HG03025 (cell line): ENCODE measurements around the gene ARHGAP19.

Source experiments
- ATAC-seq: cut with Tn5 transposase; IDR thresholded peaks from one replicate; pipeline ENCODE4 v1.9.1; 2021; ENCODE audit warnings: mild to moderate bottlenecking, moderate library complexity; ENCODE audit not compliant: unreplicated experiment, low FRiP score

ARHGAP19 gene, protein sequence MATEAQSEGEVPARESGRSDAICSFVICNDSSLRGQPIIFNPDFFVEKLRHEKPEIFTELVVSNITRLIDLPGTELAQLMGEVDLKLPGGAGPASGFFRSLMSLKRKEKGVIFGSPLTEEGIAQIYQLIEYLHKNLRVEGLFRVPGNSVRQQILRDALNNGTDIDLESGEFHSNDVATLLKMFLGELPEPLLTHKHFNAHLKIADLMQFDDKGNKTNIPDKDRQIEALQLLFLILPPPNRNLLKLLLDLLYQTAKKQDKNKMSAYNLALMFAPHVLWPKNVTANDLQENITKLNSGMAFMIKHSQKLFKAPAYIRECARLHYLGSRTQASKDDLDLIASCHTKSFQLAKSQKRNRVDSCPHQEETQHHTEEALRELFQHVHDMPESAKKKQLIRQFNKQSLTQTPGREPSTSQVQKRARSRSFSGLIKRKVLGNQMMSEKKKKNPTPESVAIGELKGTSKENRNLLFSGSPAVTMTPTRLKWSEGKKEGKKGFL

DNA sequence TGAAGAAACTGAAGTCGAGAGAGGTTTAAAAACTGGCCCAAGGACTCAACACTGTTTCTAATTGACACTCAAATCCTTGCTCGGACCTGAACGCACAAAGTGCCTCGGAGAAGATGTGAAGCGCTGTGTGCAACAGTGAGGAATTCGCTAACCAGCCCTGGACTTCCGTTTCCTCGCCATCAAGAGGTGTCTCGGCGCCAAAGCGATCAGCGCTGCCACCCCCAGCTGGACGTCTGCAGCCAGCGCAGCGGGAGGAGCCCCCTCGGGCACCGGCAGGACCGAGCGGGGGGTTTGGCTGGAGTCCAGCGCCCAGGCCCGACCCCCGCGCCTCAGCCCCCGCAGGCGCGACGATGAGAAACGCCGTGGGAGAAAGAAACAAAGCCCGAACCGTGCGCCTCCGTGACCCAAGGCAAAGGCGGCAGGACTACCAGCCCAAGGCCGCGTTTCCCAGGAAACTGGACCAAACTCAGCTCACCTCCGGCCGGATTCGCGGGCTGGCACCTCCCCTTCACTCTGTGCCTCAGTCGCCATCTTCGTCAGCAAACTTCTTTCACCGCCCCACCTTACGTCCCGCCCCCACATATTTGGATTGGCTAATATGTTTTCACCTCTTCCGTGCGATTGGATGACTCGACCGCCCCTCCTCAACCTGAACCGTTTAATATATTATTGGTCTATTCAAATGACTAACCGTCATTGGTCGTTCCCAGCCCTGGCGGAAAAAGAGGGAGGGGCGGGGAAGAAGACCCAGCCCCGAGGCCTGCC lies at the start of gene ARHGAP19:
ARHGAP19 (minus strand) TSS at position 541 of the 765 bp plus-strand sequence; CDS start at position 531, 10 bp downstream.
- peak; percentile 95 for ATAC-seq

DNA sequence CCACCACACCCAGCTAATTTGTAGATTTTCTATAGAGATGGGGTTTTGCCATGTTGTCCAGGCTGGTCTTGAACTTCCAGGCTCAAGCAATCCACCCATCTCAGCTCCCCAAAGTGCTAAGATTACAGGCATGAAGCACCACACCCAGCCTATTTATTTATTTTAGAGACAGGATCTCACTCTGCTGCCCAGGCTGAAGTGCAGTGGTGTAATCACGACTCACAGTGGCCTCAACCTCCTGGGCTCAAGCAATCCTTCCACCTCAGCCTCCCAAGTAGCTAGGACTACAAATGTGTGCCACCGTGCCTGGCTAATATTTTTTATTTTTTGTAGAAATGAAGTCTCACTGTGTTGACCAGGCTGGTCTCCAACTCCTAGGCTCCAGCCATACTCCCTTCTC lies 49.0 kb upstream of the ARHGAP19 start:
- ATAC-seq, result no peak

DNA sequence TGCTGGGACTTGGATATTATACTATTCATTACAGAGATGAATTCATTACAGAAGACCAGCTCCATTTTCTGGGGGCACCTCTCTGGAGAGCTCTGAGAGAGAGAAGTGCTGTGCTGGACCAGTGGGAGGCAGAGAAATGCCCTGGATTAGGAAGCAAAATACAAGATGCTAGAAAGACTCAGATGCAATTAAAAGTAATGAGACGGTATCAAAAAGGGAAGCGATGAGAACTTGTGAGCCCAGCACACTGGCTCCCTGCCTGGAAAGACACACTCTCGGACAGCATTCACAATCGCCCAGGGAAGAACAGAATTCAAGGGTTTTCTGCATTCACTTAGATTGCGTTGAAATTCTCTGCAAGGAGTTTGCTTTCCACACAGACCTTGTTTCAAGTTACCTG lies 45.6 kb upstream of the ARHGAP19 start:
- no peak for ATAC-seq

DNA sequence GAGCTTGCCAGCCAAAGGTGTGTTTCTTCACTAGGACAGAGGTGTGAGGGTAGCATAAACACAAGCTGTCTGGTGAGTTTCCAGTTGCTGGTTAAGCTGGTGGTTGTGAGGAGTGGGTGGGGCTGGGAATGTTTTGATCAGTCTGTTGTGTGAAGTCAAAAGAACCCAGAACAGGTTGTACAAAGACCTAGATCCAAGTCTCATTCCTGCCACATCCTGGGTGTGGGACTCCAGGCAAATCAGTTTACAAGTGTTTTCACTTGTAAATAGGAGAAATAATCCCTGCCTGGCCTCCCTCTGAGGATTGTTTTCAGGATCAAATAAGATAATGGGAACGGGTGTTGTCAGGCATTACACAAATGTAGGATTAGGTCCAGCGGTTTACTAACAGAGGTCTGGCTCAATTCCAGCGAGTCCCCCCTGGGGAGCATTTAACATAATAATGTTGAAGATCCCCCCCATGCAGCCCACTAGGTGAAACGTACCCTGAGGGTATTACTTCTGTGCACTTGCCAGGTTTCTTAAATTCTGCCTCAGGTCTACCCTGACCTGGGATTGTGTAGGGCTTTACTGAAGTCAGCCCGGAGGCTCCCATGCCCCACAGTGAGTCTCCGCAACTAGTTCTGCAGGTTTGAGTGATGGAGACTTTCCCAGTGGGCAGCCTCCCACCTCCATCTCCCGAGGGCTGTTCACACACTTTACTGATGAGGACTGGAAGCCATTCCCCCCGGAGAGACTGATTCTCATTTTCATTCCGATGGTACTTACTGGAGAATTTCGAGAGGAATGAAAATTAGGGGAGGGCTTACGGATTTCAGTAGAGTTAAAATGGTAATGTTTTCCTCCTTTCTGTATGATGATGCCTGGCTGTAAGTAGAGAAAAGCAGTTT lies 44.8 kb upstream of the ARHGAP19 start:
- no peak for ATAC-seq

DNA sequence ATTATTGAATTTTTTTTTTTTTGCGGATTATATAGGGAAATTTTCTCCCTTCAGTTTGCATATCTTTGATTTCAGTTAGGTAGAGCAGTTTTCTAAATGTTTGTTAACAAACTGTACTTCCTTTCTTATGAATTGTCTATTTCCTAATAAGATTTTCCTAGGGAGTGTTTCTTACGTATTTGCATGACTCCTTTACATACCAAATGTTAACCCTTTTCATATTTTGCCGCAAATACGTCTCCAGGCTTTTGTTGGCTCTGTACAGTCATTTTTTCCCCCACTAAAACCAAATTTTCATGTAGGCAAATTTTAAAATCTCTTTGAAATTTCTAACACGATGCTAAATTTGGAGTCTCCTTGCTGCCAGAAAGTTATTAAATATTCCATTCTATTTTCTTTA lies 44.0 kb upstream of the ARHGAP19 start:
- no peak for ATAC-seq

DNA sequence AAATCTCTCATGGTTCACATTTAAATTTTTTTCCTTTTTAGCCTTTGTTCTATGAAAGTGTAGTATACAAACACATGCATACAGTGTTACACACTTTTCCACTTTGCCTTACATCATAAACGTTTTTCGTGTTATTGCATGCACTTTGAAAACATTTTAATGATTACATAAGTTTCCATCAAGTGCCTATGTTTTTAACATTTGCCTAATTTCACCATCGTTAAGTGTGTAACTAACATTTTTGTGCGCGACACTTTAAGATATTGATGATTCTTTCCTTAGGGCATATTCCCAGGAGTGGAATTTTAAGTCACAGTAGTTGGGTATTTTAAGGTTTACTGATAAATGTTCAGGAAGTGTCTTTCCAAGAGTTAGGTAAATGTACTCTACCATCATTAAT lies 43.6 kb upstream of the ARHGAP19 start:
- no peak for ATAC-seq

DNA sequence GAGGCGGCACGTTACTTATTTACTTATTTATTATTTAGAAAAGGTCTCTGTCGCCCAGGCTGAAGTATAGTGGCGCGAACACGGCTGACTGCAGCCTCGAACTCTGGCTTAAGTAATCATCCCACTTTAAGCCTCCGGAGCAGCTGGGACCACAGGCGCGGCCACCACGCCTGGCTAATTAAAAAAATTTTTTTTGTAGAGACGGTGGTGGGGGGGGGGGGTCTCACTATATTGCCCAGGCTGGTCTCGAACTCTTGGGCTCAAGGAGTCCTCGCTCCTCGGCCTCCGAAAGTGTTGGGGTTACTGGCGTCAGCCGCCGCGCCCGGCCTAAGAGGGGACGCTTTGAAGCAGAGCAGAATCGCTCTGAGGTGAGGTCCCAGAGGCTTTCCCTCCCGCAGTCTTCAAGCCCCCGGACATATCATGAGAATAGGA lies 42.8 kb upstream of the ARHGAP19 start:
- ATAC-seq, result no peak

DNA sequence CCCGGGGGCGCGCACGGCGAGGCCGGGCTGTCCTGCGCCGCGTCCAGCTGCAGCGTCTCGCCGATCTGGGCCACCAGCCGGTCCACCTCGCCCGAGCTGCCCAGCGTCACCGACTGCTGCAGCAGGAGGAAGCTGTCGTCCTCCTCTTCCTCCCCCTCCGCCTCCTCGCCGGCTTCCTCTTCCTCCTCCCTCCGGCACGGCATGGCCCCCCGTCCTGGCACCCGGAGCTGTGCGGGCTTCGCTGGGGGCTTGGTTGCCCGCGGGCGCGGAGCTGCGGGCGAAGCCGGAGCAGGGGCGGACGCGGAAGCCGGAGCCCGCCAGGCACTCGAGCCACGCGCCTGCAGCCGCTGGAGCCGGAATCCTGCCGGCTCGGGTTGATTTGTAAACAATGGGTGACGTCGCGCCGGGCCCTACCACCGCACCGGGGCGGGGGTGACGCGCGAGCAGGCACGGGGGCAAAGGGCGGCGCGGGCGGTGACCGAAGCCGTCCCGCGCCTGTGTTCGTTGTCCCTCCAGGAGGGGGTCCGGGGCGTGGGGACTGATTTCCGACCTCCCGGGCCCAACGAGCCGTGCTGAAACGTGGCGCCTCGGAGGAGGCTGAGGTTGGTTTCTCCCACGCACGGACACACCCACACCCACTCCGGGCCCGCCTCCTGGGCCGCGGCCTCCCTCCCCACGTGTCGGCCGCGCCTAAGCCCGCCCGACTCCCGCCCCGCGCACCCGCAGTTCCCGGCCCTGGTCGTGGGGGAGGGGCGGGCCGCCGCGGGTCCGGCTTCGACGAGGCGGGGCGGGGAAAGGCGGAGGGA lies 42.1 kb upstream of the ARHGAP19 start, which contains the start of gene FRAT2:
FRAT2 (minus strand) TSS at position 360 of the 806 bp plus-strand sequence; CDS start at position 203, 157 bp downstream.
- ATAC-seq, result peak; percentile 80

DNA sequence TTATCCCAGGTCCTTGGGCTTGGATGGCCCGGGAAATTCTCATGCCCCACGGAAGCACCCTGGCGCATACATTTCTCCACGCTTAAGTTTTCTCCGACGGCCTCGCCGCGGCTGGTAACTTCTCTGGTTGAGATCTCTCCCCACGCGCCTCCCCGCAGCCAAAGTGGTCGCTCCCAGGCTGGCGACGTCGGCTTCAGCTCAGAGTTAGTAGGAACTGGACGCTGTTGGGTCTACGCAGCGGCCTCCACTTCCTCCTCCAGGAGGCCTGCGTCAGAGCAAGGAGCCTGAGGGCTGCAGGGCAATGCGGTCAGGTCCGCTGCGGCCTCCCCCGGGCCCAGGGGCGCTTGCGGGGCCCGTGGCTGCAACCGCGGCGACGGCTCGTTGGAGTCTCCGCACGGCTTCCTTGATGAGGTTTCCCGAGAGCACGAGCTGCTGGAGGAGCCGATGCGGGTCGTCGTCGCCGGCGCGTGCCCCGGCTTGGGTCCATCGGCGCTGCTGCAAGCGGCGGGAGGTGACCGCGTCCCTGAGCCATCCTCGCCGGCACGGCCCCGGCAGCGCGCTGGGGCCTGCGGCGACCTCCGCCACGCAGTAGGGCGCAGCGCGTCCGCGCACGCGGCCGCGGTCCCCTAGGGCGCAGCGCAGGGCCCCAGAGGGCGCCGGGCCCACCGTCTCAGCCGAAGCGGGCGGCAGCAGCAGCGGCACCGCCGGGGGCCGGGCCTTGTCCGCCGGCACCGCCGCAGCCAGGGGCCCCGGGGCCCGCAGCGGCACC lies 41.3 kb upstream of the ARHGAP19 start:
- peak; percentile 22 for ATAC-seq

DNA sequence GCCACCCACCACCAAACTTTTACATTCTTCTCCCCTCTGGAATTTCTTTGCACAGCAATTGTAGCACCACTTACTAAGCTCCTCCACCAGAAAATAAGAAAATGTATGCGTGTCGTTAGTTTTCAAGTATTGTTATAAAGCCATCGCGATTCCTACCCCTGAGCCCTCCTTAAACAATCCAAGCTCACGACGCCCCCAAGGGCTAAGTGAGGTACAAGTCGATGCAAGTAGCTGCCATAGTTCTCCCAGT lies 40.8 kb upstream of the ARHGAP19 start:
- ATAC-seq, result no peak

DNA sequence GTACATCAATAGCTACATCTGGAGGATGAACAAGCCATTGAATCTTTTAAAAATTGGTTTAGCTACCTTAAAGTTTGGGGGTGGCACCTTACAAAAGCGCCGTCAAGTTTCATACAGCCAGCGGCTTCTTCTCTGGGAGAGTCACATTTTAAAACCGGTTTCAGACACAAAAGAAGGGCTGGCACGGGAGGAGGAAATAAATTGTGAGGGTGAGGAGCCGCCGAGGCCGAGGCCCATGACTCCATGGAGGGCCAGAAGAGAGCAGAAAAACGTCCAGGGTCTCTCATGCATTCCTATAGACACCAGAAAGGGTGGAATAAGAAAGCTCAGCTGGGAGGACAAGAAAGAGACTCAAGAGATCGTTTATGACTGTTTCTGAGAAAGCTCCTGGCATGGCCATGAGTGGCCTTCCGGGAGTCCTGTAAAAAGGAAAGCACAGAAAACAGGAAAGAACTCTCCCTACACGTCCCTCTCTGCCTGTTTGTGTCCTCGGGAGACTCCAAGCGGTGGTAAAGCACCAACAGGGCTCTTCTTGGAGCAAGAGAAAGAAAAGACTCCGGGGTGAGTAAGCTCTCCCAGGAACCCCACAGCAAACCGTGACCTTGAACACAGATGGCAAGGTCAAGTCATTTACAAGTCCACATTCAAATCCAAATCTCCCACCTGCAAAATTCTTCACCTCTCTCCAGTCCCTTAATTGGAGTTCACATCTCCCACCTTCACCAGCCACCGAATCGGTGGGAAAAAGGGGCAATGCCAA lies 40.3 kb upstream of the ARHGAP19 start:
- ATAC-seq, result no peak

DNA sequence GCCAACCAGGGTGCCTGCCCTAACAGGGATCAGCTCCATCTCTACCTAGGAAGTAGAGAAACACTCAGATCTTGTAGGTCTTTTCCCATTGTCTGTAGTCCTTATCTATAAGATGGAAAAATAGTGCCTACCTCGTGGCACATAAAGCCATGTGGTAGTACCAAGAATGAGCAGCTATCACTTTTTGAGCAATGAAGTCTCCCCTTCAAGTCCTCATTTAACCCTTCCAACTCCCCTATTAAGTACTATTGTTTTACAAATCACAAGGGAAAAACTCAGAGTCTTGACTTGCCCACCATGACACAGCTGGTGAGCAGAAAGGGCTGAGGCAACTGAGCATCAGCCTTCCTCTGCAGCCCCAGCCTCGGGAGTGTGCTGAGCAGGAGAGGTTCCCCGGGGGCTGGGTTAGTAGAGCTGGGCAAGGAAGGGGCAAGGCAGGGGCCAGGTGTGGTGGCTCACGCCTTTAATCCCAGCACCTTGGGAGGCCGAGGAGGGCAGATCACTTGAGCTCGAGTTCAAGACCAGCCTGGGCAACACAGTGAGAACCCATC lies 38.8 kb upstream of the ARHGAP19 start:
- ATAC-seq, result no peak

DNA sequence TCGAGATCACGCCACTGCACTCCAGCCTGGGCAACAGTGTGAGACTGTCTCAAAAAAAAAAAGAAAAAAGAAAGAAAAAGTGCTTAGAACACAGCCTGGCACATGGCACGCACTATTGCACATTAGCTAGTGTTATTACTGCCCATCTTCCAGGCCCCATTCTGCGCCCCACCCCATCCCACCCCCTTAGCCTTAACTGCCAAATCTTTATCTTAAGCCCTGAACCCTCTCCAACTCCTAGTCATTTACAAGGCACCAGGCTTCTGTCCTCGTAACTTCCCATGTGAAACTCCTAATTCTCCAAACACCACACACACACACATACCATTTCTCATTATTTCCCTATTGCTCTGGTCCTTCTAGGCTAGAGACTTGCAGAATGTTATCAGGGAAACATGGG lies 37.3 kb upstream of the ARHGAP19 start:
- no peak for ATAC-seq

DNA sequence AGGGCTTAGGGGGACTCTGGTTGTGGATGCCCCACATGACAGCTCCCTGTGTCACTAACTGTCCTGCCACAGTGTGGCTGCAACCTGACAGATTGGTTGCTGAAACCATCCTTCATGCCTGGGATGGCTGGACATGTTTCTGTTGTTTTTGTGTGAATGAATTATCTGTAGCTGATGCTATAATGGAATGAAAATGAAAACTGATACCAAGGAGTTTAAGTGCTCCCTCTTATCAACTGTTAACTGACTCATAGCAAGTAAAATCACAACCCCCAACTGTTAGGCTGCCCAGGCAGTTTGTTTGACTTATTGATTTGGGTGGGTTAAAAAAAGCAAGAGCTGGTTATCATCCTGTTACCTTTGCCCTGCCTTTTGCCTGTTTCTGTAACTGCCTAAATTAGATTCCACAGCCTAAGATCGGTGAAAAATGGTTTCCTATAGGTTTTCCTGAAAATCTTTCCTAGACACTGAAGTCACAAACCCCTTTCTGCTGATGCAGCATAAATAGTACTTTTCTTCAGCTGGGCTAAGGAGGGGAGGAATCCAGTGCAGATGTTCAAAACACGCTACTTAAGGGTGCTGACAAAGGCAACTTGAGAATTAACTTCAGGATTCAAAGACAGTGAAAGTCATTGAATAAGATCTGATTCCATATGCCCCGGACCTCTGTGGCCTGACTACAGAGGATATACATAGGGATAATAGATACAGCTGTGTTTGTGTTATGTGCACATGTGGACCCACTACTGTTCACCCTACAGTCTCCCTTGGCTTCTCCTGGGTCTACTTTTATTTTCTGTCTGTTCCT lies 36.4 kb upstream of the ARHGAP19 start:
- no peak for ATAC-seq

DNA sequence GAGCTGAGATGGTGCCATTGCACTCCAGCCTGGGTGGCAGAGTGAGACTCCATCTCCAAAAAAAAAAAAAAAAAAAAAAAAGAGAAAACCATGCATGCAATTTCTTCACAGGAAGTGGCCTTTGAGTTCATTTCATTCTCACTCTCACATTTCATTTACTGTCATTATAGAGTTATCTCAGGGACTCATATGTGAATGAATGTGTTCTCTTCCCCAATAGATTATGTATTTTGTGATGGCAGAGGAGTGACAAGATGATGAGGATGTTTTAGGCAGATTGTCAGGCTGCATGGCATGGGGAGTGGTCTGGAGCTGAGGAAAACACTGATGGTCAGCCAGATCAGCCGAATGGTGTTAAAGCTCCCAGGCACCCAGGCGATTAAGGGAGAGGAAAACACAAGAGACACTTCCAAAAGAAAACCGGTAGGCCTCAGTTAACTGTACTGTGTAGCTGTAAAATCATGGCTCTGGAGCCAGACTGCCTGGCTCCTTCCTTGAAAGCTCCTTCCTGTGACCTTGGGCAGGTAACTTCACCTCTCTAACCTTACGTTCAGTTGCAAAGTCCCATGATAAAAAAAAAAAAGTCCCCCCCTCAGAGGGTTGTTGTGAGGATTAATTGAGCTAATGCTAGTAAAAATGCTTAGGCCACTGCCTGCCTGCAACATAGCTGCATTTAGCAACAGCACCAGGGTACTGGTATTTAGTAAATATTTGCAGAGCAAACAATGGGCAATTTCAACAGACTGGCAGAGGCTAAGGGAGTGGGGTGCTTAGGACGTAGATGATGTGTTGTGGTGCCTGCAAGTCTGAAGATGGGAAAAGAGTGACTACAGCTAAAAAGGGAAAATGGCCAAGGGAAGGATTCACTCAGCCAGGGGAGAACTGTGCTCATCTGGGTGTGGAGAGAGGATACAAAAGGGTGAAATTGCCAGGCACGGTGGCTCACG lies 35.2 kb upstream of the ARHGAP19 start:
- no peak for ATAC-seq

DNA sequence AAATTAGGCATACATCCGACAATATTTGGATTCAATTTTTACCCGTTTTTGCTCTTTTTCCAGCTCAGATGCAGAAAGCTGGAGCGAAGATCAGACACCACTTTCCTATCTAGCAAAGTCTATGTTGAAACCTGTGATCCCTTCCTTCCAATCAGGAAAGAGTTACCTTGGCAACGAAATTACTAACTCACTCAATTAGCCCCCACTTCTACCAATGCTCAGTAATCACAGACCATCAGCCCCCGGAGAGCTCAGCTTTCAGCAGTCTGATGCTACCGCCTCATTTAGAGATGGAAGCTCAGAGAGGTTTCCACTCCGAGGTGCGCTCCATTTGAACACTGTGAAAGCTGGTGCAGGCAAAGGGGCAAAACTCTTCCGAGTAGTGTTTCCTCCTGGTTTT lies 33.3 kb upstream of the ARHGAP19 start:
- no peak for ATAC-seq
